HEK293 (cell line): Measurements from ENCODE around the gene RBM17.
A peak's percentile ranks its signal among the peaks of the same experiment; 100 is the strongest.

Experiments
- CTCF ChIA-PET: fragments of 350-600 bp; formaldehyde crosslinking; extraction: SDS; loops from one replicate; lab custom pipeline; 2021; ENCODE audit warnings: antibody characterized with exemption; lab: Yijun Ruan, JAX
- POLR2A ChIA-PET: fragments of 300-600 bp; formaldehyde crosslinking; extraction: SDS; loops from one replicate; lab custom pipeline; 2020; ENCODE audit warnings: antibody characterized with exemption, inconsistent platforms; lab: Yijun Ruan, JAX
- H3K27ac ChIP-seq: fragments of 200-500 bp; sonication (Bioruptor generic); 2 replicates; pipeline ENCODE4 v1.5.1; 2014; ENCODE audit warnings: low read depth, low read length, control low read depth, inconsistent platforms; ENCODE audit errors: extremely low read depth
- H3K36me3 ChIP-seq, 2 experiments: fragments of 200-500 bp in 1 of 2; sonication (Bioruptor generic) in 1 of 2; 1 replicate in 1 of 2; 2 replicates in 1 of 2; pipeline ENCODE4 v1.5.1; 2014 to 2017; ENCODE audit warnings: inconsistent platforms in 2 of 2, low read length in 2 of 2; ENCODE audit not compliant: control insufficient read depth in 2 of 2, insufficient read depth in 1 of 2
- H3K4me1 ChIP-seq: fragments of 200-500 bp; sonication (Bioruptor generic); 2 replicates; pipeline ENCODE4 v1.5.1; 2014; ENCODE audit warnings: mild to moderate bottlenecking, low read length, inconsistent platforms; ENCODE audit not compliant: control insufficient read depth, insufficient read depth
- H3K4me3 ChIP-seq: 2 replicates; pipeline ENCODE4 v1.5.1; 2011; ENCODE audit warnings: low read depth, mild to moderate bottlenecking, control low read depth, low read length, moderate library complexity
- H3K9me3 ChIP-seq: fragments of 200-500 bp; sonication (Bioruptor generic); 2 replicates; pipeline ENCODE4 v1.5.1; 2014; ENCODE audit warnings: low read depth, low read length, inconsistent platforms; ENCODE audit not compliant: control insufficient read depth, insufficient read depth
- BCL11A ChIP-seq: fragments of 450-650 bp; formaldehyde crosslinking; IDR thresholded peaks from 2 replicates; pipeline ENCODE4 v1.5.1; 2016; ENCODE audit warnings: low read depth, missing biosample characterization, missing genetic modification characterization
- OVOL3 ChIP-seq: fragments of 450-650 bp; formaldehyde crosslinking; IDR thresholded peaks from 2 replicates; pipeline ENCODE4 v1.5.1; 2016; ENCODE audit warnings: missing biosample characterization, missing genetic modification characterization
- ZBTB48 ChIP-seq: fragments of 450-650 bp; formaldehyde crosslinking; IDR thresholded peaks from 2 replicates; pipeline ENCODE4 v1.5.1; 2016; ENCODE audit warnings: missing biosample characterization, missing genetic modification characterization
- ZNF140 ChIP-seq: fragments of 450-650 bp; formaldehyde crosslinking; IDR thresholded peaks from 2 replicates; pipeline ENCODE4 v1.5.1; 2016; ENCODE audit warnings: missing biosample characterization, missing genetic modification characterization
- ZNF174 ChIP-seq: fragments of 450-650 bp; formaldehyde crosslinking; IDR thresholded peaks from 2 replicates; pipeline ENCODE4 v1.5.0; 2017; ENCODE audit warnings: missing biosample characterization, mild to moderate bottlenecking, missing genetic modification characterization
- ZNF202 ChIP-seq: fragments of 450-650 bp; formaldehyde crosslinking; IDR thresholded peaks from 2 replicates; pipeline ENCODE4 v1.5.1; 2016; ENCODE audit warnings: missing biosample characterization, missing genetic modification characterization, borderline replicate concordance
- ZNF214 ChIP-seq: fragments of 450-650 bp; formaldehyde crosslinking; IDR thresholded peaks from 2 replicates; pipeline ENCODE4 v1.5.1; 2017; ENCODE audit warnings: missing biosample characterization, mild to moderate bottlenecking, missing genetic modification characterization, borderline replicate concordance
- ZNF350 ChIP-seq: fragments of 450-650 bp; formaldehyde crosslinking; IDR thresholded peaks from 2 replicates; pipeline ENCODE4 v1.5.0; 2017; ENCODE audit warnings: missing biosample characterization, mild to moderate bottlenecking, missing genetic modification characterization
- ZNF416 ChIP-seq: fragments of 450-650 bp; formaldehyde crosslinking; IDR thresholded peaks from 2 replicates; pipeline ENCODE4 v1.5.1; 2016; ENCODE audit warnings: missing biosample characterization, missing genetic modification characterization
- ZNF621 ChIP-seq: fragments of 450-650 bp; formaldehyde crosslinking; IDR thresholded peaks from 2 replicates; pipeline ENCODE4 v1.5.1; 2017; ENCODE audit warnings: missing biosample characterization, missing genetic modification characterization
- ZNF660 ChIP-seq: fragments of 450-650 bp; IDR thresholded peaks from 2 replicates; pipeline ENCODE4 v1.5.1; 2018; ENCODE audit warnings: missing biosample characterization, mild to moderate bottlenecking, missing genetic modification characterization
- ZNF677 ChIP-seq: fragments of 450-650 bp; IDR thresholded peaks from 2 replicates; pipeline ENCODE4 v1.5.0; 2018; ENCODE audit warnings: missing biosample characterization, mild to moderate bottlenecking, missing genetic modification characterization, moderate library complexity
- ZNF777 ChIP-seq: fragments of 450-650 bp; formaldehyde crosslinking; IDR thresholded peaks from 2 replicates; pipeline ENCODE4 v1.5.1; 2017; ENCODE audit warnings: missing biosample characterization, missing genetic modification characterization, borderline replicate concordance
- TF ChIP-seq, protein P1 (sequence below): fragments of 450-650 bp; formaldehyde crosslinking; IDR thresholded peaks from 2 replicates; pipeline ENCODE4 v1.5.1; 2017; ENCODE audit warnings: missing biosample characterization, mild to moderate bottlenecking, missing genetic modification characterization, moderate library complexity
- TF ChIP-seq, protein P2 (sequence below): fragments of 450-650 bp; formaldehyde crosslinking; IDR thresholded peaks from 2 replicates; pipeline ENCODE4 v1.5.1; 2017; ENCODE audit warnings: missing biosample characterization, missing genetic modification characterization
- TF ChIP-seq, protein P3 (sequence below): fragments of 450-650 bp; formaldehyde crosslinking; optimal IDR thresholded peaks from 2 replicates; pipeline ENCODE3; 2016; ENCODE audit warnings: missing biosample characterization, mild to moderate bottlenecking, missing genetic modification characterization
- TF ChIP-seq, protein P4 (sequence below): fragments of 450-650 bp; formaldehyde crosslinking; IDR thresholded peaks from 2 replicates; pipeline ENCODE4 v1.5.1; 2016; ENCODE audit warnings: missing biosample characterization, missing genetic modification characterization
- TF ChIP-seq, protein P5 (sequence below): fragments of 450-650 bp; IDR thresholded peaks from 2 replicates; pipeline ENCODE4 v1.5.1; 2018; ENCODE audit warnings: missing biosample characterization, missing genetic modification characterization

The RBM17 gene

DNA sequence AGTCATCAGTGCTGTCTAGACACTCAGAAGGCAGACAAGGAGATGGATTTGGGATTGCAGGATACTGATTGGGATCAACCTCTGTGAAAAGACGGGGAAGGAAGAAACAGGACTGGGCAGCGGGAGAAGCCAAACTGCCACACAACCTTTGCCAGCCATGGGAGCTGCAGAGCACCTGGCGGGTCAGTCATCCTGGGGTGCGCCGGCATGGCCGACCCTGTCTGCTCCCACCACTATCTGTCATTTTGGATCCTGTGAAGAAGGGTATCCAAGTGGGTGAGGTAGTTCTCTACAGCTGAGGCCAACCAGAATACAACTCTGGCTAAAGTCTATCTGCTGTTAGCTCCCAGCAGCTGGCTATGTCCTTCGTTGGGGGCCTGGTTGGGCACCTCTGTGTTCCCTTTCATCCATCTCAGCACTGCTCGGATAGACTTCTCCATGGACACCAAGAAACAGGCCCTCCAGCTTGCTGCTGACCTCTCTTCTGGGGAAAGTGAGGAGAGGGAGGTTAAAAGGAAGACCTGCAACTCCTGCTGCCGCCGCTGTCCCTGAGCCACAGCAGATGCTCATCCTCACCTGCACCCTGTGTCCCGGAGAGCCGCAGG lies 11.7 kb upstream of the RBM17 start:
- no peak overlapping the region for H3K27ac ChIP-seq
- CTCF ChIA-PET, result interaction anchor here (0.6 to 2.9 kb wide), 2 partner anchors 10 to 16 kb away, joined by 4 to 17 read pairs; no protein-coding TSS in a partner anchor
- no peaks in the 10 kb centered on the region for H3K9me3 ChIP-seq
- TF ChIP-seq, protein P1, sequence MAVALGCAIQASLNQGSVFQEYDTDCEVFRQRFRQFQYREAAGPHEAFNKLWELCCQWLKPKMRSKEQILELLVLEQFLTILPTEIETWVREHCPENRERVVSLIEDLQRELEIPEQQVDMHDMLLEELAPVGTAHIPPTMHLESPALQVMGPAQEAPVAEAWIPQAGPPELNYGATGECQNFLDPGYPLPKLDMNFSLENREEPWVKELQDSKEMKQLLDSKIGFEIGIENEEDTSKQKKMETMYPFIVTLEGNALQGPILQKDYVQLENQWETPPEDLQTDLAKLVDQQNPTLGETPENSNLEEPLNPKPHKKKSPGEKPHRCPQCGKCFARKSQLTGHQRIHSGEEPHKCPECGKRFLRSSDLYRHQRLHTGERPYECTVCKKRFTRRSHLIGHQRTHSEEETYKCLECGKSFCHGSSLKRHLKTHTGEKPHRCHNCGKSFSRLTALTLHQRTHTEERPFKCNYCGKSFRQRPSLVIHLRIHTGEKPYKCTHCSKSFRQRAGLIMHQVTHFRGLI, result peak; percentile 97
- no peak for TF ChIP-seq ZNF416 (tag by site-specific recombination)
- TF ChIP-seq, all 188 proteins: peak for 1
- POLR2A ChIA-PET, result no interaction called here
- Histone ChIP-seq H3K36me3 (no peaks in the 10 kb centered on the region), H3K4me1 (no peaks in the 10 kb centered on the region), H3K4me3 (no peak overlapping the region)

DNA sequence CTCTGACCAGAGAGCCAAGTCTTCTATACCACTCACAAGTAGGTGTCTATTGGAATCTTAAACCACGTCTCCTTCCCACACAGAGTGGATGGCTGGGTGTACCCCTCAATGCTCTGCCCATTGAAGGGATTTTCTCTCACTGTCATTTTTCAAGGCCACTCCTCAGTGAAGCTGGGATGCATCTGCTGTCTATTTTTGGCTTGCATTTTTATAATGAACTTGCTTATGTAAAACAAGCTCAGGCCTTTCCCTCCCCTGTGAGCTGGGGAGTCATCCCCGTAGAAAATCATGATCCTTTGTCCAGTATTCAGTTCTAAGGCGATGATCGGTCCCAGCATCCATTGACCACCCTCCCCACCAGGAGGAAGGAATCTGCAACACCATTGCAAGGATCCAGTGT lies 9.8 kb upstream of the RBM17 start:
- no peak overlapping the region for H3K4me3 ChIP-seq
- no peaks in the 10 kb centered on the region for H3K4me1 ChIP-seq
- no peaks in the 10 kb centered on the region for H3K9me3 ChIP-seq
- CTCF ChIA-PET, result interaction anchor here (1.3 kb wide), 1 partner anchor 65 kb away, joined by 3 read pairs; no protein-coding TSS in a partner anchor
- no peaks in the 10 kb centered on the region for H3K36me3 ChIP-seq
- TF ChIP-seq ZNF202 (tag by site-specific recombination) (no peak), ZNF777 (tag by site-specific recombination) (no peak), ZBTB48 (tag by site-specific recombination) (no peak), ZNF140 (tag by site-specific recombination) (no peak), BCL11A (tag by site-specific recombination) (no peak), ZNF214 (tag by site-specific recombination) (no peak), ZNF621 (tag by site-specific recombination) (no peak), ZNF660 (tag by site-specific recombination) (no peak), ZNF350 (tag by site-specific recombination) (no peak), ZNF677 (tag by site-specific recombination) (no peak), ZNF174 (tag by site-specific recombination) (no peak), OVOL3 (tag by site-specific recombination) (no peak)
- TF ChIP-seq, protein P2, sequence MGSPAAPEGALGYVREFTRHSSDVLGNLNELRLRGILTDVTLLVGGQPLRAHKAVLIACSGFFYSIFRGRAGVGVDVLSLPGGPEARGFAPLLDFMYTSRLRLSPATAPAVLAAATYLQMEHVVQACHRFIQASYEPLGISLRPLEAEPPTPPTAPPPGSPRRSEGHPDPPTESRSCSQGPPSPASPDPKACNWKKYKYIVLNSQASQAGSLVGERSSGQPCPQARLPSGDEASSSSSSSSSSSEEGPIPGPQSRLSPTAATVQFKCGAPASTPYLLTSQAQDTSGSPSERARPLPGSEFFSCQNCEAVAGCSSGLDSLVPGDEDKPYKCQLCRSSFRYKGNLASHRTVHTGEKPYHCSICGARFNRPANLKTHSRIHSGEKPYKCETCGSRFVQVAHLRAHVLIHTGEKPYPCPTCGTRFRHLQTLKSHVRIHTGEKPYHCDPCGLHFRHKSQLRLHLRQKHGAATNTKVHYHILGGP (tag by site-specific recombination), result no peak
- TF ChIP-seq, protein P1, result no peak
- TF ChIP-seq, protein P3, sequence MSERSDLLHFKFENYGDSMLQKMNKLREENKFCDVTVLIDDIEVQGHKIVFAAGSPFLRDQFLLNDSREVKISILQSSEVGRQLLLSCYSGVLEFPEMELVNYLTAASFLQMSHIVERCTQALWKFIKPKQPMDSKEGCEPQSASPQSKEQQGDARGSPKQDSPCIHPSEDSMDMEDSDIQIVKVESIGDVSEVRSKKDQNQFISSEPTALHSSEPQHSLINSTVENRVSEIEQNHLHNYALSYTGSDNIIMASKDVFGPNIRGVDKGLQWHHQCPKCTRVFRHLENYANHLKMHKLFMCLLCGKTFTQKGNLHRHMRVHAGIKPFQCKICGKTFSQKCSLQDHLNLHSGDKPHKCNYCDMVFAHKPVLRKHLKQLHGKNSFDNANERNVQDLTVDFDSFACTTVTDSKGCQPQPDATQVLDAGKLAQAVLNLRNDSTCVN, result no peak
- TF ChIP-seq, protein P4, sequence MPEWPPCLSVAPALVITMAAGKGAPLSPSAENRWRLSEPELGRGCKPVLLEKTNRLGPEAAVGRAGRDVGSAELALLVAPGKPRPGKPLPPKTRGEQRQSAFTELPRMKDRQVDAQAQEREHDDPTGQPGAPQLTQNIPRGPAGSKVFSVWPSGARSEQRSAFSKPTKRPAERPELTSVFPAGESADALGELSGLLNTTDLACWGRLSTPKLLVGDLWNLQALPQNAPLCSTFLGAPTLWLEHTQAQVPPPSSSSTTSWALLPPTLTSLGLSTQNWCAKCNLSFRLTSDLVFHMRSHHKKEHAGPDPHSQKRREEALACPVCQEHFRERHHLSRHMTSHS (tag by site-specific recombination), result no peak
- TF ChIP-seq, protein P5, sequence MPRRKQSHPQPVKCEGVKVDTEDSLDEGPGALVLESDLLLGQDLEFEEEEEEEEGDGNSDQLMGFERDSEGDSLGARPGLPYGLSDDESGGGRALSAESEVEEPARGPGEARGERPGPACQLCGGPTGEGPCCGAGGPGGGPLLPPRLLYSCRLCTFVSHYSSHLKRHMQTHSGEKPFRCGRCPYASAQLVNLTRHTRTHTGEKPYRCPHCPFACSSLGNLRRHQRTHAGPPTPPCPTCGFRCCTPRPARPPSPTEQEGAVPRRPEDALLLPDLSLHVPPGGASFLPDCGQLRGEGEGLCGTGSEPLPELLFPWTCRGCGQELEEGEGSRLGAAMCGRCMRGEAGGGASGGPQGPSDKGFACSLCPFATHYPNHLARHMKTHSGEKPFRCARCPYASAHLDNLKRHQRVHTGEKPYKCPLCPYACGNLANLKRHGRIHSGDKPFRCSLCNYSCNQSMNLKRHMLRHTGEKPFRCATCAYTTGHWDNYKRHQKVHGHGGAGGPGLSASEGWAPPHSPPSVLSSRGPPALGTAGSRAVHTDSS, result no peak
- POLR2A ChIA-PET, result no interaction called here
- H3K27ac ChIP-seq, result no peak overlapping the region
